Measurements from ENCODE around the gene UBAC1.
"Not testable (repeated sequence)": the region's sequence is repeated elsewhere in the genome, so short reads cannot be mapped to it uniquely, and the experiment has no call there.

UBAC1 gene

GRCh38 chr9:135952664-135953206 lies 8.4 kb downstream of the UBAC1 start:
- no peak overlapping the region for H3K27ac ChIP-seq (replicated peaks)

GRCh38 chr9:135951889-135952663 lies 9.1 kb downstream of the UBAC1 start:
- Histone ChIP-seq H3K27me3 (ENCODE audit: insufficient read depth, poor library complexity, severe bottlenecking) (no peaks in the 10 kb centered on the region), H3K27ac (replicated peaks) (no peak overlapping the region), H3K4me3 (replicated peaks; ENCODE audit: insufficient read depth, low read length) (no peak overlapping the region)
- TF ChIP-seq REST (IDR thresholded peaks at IDR 0.05; ENCODE audit: insufficient replicate concordance, low read depth): no peak
- TF ChIP-seq CTCF (IDR thresholded peaks at IDR 0.05; ENCODE audit: insufficient read depth, low read length): no peak
- no peak for TF ChIP-seq POLR2AphosphoS5 (IDR thresholded peaks at IDR 0.05; ENCODE audit: low read depth)
- no peak for TF ChIP-seq GABPA (IDR thresholded peaks at IDR 0.05; ENCODE audit: low read depth)
- no peak for TF ChIP-seq SPI1 (IDR thresholded peaks at IDR 0.05; ENCODE audit: borderline replicate concordance, low read depth)
- DNase-seq (ENCODE audit: low read depth in 1 of 2, low spot score in 1 of 2): no peak

More at GRCh38 chr9:135952664-135953206, 8.4 kb downstream of the UBAC1 start:
- DNase-seq (ENCODE audit: low read depth in 1 of 2, low spot score in 1 of 2): no peak
- Histone ChIP-seq H3K27me3 (ENCODE audit: insufficient read depth, poor library complexity, severe bottlenecking) (no peaks in the 10 kb centered on the region), H3K4me3 (replicated peaks; ENCODE audit: insufficient read depth, low read length) (no peak overlapping the region)
- TF ChIP-seq CTCF (IDR thresholded peaks at IDR 0.05; ENCODE audit: insufficient read depth, low read length): no peak
- TF ChIP-seq GABPA (IDR thresholded peaks at IDR 0.05; ENCODE audit: low read depth): no peak
- no peak for TF ChIP-seq REST (IDR thresholded peaks at IDR 0.05; ENCODE audit: insufficient replicate concordance, low read depth)
- TF ChIP-seq SPI1 (IDR thresholded peaks at IDR 0.05; ENCODE audit: borderline replicate concordance, low read depth): no peak
- TF ChIP-seq POLR2AphosphoS5 (IDR thresholded peaks at IDR 0.05; ENCODE audit: low read depth): no peak

- not testable (repeated sequence) for H3K27me3 ChIP-seq (ENCODE audit: insufficient read depth, poor library complexity, severe bottlenecking); H3K27ac ChIP-seq (replicated peaks); DNase-seq (ENCODE audit: low read depth in 1 of 2, low spot score in 1 of 2); H3K4me3 ChIP-seq (replicated peaks; ENCODE audit: insufficient read depth, low read length)
Observed at GRCh38 chr9:135951310-135951709, 9.9 kb downstream of the UBAC1 start.

GRCh38 chr9:135950841-135951240 lies 10.3 kb downstream of the UBAC1 start:
- not testable (repeated sequence) for H3K27me3 ChIP-seq (ENCODE audit: insufficient read depth, poor library complexity, severe bottlenecking); H3K4me3 ChIP-seq (replicated peaks; ENCODE audit: insufficient read depth, low read length); DNase-seq (ENCODE audit: low read depth in 1 of 2, low spot score in 1 of 2); H3K27ac ChIP-seq (replicated peaks)

Data from HL-60 (cell line).